HFFc6 (cell line): ENCODE data around the gene CCL21. TPM values are rescaled to one million over a fixed set of nuclear protein-coding genes. Genes with fewer than 3 reads are reported as not detected.
"Not testable (repeated sequence)": the region's sequence is repeated elsewhere in the genome, so short reads cannot be mapped to it uniquely, and the experiment has no call there.

ENCODE experiments used
- DNase-seq: peaks from one replicate; pipeline ENCODE4 v3.0.0-alpha.2; 2018
- H3K27ac Mint-ChIP-seq: 2 replicates; pipeline ENCODE4 v1.8.0; 2020; ENCODE audit warnings: mild to moderate bottlenecking, mixed read lengths
- H3K27me3 Mint-ChIP-seq: 2 replicates; pipeline ENCODE4 v1.8.0; 2021; ENCODE audit warnings: mild to moderate bottlenecking, moderate library complexity, mixed read lengths; ENCODE audit not compliant: insufficient read depth
- H3K36me3 Mint-ChIP-seq: 2 replicates; pipeline ENCODE4 v1.8.0; 2021; ENCODE audit warnings: low read depth, mixed read lengths
- H3K4me1 Mint-ChIP-seq: 2 replicates; pipeline ENCODE4 v1.8.0; 2020; ENCODE audit warnings: low read depth, mixed read lengths
- H3K4me3 Mint-ChIP-seq: 2 replicates; pipeline ENCODE4 v1.8.0; 2020; ENCODE audit warnings: mild to moderate bottlenecking, moderate library complexity, mixed read lengths
- H3K9me3 Mint-ChIP-seq: 2 replicates; pipeline ENCODE4 v1.8.0; 2020; ENCODE audit warnings: mild to moderate bottlenecking, mixed read lengths
- total RNA-seq, 6 experiments: library from RNA; stranded (reverse); fragmentation: NEBNext Ultra II Directional; extraction: Animal tissue kit (Norgen Biotek cat#: 25700); gene quantifications; 2 replicates in 1 of 6; 3 replicates in 5 of 6; pipeline ENCODE4 v1.2.3, GENCODE V29; 2021
- TF ChIP-seq, protein P1 (sequence below): fragments of 200-600 bp; sonication (generic); IDR thresholded peaks from 2 replicates; pipeline ENCODE4 v1.5.0; 2021; ENCODE audit warnings: antibody characterized with exemption, mild to moderate bottlenecking

CCL21 gene
- total RNA-seq, 6 experiments from 2014 or later = not detected

DNA sequence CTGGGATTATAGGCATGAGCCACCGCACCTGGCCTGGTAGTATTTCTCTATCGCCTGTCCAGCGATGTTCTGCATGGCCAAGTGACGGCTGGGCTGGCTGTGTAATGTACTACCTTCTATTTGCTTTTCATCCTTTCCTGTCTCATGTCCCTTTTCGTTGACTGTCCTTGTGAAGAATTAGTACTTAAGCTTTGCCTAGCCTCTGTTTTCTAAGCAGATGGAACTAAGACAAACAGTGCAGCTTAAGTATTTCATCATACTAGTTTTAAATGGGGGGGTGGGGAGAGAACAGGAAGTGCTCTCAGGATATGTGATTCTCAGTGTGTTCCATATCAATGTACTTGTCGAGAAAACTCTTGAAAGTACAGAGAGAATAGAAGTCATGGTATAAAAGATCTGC is 31.7 kb upstream of the CCL21 start:
- H3K27ac Mint-ChIP-seq = no peak overlapping the region
- no peak for DNase-seq
- H3K36me3 Mint-ChIP-seq = no peaks in the 10 kb centered on the region

DNA sequence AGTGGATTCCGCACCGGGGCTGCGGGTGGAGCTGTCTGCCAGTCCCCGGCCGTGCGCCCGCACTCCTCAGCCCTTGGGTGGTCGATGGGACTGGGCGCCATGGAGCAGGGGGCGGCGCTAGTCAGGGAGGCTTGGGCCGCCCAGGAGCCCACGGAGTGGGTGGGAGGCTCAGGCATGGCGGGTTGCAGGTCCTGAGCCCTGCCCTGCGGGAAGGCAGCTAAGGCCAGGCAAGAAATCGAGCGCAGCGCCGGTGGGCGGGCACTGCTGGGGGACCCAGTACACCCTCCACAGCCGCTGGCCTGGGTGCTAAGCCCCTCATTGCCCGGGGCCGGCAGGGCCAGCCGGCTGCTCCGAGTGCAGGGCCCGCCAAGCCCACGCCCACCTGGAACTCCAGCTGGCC is 30.2 kb upstream of the CCL21 start:
- DNase-seq, H3K9me3 Mint-ChIP-seq, H3K27ac Mint-ChIP-seq, H3K36me3 Mint-ChIP-seq, H3K4me1 Mint-ChIP-seq, H3K4me3 Mint-ChIP-seq: not testable (repeated sequence)
- peaks cover 10% of the 10 kb centered on the region for H3K27me3 Mint-ChIP-seq

More for the DNA sequence above, 31.7 kb upstream of the CCL21 start:
- TF ChIP-seq, protein P1, sequence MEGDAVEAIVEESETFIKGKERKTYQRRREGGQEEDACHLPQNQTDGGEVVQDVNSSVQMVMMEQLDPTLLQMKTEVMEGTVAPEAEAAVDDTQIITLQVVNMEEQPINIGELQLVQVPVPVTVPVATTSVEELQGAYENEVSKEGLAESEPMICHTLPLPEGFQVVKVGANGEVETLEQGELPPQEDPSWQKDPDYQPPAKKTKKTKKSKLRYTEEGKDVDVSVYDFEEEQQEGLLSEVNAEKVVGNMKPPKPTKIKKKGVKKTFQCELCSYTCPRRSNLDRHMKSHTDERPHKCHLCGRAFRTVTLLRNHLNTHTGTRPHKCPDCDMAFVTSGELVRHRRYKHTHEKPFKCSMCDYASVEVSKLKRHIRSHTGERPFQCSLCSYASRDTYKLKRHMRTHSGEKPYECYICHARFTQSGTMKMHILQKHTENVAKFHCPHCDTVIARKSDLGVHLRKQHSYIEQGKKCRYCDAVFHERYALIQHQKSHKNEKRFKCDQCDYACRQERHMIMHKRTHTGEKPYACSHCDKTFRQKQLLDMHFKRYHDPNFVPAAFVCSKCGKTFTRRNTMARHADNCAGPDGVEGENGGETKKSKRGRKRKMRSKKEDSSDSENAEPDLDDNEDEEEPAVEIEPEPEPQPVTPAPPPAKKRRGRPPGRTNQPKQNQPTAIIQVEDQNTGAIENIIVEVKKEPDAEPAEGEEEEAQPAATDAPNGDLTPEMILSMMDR = no peak
- no peak overlapping the region for H3K4me3 Mint-ChIP-seq
- peaks cover 9% of the 10 kb centered on the region for H3K4me1 Mint-ChIP-seq
- no peaks in the 10 kb centered on the region for H3K9me3 Mint-ChIP-seq
- H3K27me3 Mint-ChIP-seq = peaks cover 9% of the 10 kb centered on the region

DNA sequence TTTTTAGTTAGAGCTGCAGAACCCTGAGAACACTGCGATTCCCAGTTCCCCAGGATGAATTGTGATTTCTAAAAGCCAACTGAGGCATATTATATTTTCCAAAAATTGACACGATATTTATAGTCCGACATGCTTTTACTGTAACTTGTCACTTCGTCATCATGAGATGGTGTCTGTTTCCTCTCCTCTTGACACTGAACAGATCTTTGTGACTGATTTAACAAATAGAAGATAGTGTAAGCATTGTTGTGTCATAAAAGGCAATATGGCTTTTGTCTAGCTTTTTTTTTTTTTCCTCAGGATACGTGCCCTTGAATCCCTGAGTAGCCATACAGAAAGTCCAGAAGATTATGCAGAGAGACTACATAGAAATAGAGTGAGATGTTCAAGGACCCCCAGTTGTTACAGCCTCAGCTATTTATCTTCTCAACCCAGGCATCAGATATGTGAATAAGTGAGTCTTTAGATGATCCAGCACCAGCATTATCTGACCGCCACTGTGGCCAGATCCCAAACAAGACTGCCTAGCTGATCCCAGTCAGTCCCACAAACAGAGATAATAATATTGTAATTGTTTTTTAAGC is 27.8 kb upstream of the CCL21 start:
- Mint-ChIP-seq H3K27me3 (peaks cover 11% of the 10 kb centered on the region), H3K9me3 (no peaks in the 10 kb centered on the region), H3K4me1 (no peaks in the 10 kb centered on the region), H3K4me3 (no peak overlapping the region), H3K36me3 (no peaks in the 10 kb centered on the region), H3K27ac (no peak overlapping the region)
- DNase-seq = no peak
- TF ChIP-seq, protein P1 = no peak

DNA sequence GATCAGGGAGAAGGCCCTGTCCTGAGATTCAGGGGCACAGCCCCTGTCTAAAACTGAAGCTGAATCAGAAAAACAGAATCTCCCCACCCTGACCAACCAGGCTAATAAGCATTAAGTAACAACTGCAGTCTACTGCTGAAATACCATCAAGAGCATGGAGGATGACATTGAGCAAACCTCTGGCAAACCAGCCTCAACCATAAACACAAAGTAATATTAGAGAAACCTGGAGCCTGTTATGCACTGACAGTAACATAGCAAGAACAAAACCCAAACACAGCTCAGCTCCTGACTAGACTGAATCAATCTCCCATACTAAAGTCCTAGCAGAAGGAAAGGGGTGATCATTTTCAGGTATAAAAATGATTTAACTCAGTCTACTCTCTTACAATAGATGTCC is 24.8 kb upstream of the CCL21 start:
- TF ChIP-seq, protein P1 = no peak
- H3K27me3 Mint-ChIP-seq = peaks cover 17% of the 10 kb centered on the region

GRCh38 chr9:34732886-34733285 is 22.9 kb upstream of the CCL21 start:
- H3K27ac Mint-ChIP-seq = no peak overlapping the region
- DNase-seq = no peak
- no peaks in the 10 kb centered on the region for H3K9me3 Mint-ChIP-seq
- H3K36me3 Mint-ChIP-seq = no peaks in the 10 kb centered on the region
- no peaks in the 10 kb centered on the region for H3K4me1 Mint-ChIP-seq
- H3K27me3 Mint-ChIP-seq = peaks cover 20% of the 10 kb centered on the region
- H3K4me3 Mint-ChIP-seq = no peak overlapping the region
- TF ChIP-seq, protein P1 = no peak

More for the DNA sequence above, 24.8 kb upstream of the CCL21 start:
- no peaks in the 10 kb centered on the region for H3K36me3 Mint-ChIP-seq
- H3K4me1 Mint-ChIP-seq = no peaks in the 10 kb centered on the region
- no peaks in the 10 kb centered on the region for H3K9me3 Mint-ChIP-seq
- no peak overlapping the region for H3K27ac Mint-ChIP-seq
- H3K4me3 Mint-ChIP-seq = no peak overlapping the region
- no peak for DNase-seq

DNA sequence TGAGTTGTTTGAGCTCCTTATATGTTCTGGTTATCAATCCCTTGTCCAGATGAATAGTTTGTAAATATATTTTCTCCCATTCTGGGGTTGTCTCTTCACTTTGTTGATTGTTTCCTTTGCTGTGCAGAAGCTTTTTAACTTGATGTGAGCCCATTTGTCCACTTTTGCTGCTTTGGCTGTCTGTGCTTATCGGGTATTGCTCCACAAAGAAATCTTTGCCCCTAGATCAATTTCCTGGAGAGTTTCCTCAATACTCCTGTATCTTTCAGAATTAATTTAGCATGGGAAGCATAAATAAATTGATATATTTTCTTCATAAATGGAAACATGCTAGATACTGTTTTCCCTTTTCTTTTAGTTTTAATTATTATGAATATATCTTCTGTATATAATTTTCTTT is 22.5 kb upstream of the CCL21 start:
- H3K27me3 Mint-ChIP-seq = peaks cover 23% of the 10 kb centered on the region
- TF ChIP-seq, protein P1 = no peak
- no peaks in the 10 kb centered on the region for H3K36me3 Mint-ChIP-seq
- H3K27ac Mint-ChIP-seq = no peak overlapping the region
- no peak overlapping the region for H3K4me3 Mint-ChIP-seq
- no peaks in the 10 kb centered on the region for H3K9me3 Mint-ChIP-seq
- no peaks in the 10 kb centered on the region for H3K4me1 Mint-ChIP-seq
- DNase-seq = no peak
